Measurements from ENCODE around the gene CTNND2. TPM values are rescaled to one million over a fixed set of nuclear protein-coding genes. Genes with fewer than 3 reads are reported as not detected.
"Not testable (repeated sequence)": the region's sequence is repeated elsewhere in the genome, so short reads cannot be mapped to it uniquely, and the experiment has no call there.

The CTNND2 gene
- polyA plus RNA-seq, 1 of the 3 experiments (the other 2 are of a cell fraction), result not detected

DNA sequence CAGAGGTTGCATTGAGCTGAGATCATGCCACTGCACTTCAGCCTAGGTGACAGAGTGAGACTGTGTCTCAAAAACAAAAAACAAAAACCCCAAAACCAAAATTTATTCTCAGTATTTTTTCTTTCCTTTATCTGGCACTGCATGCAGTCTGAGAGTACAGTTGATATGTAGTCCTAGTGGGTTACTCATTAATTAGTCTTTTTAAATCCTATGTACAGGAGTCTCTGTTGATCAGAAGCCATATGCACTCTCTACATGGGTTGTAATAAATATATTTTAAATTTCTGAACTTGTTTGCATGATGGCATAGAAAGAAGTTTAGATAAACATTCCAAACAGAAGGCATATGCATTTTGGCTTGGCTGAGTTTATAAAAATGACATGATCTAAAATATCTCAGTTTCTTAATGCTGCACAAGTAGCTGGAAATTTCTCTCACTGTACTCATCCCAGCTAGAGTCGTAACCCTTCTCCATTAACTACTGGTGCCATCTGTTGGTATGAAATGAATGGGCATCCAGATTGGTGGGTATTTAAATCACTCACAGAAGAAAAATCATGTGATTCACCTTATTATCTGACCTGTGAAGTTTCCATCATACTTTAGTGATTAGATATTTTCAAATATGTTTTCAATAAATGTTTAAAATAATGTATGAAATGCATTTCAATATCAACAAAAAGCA is 284.8 kb downstream of the CTNND2 start (continued):
- TF ChIP-seq ELF1 (IDR thresholded peaks at IDR 0.05), result no peak

DNA sequence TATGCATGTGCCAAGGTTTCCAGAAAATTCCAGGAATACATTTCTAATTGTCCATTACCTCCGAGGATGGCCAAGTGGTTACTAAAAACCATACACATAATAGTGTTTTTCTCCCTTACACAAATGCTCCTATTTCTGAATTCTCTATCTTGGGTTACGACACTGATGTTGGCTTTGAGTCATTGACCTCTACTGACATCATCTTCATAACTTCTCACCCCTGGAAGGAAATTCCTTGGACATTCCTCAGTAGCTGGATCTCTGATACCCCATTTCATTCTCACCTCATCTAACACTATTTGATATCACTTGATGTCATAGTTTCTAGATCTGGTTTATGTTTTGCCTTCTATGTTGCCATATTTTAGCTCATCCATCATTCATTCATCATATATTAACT is 287.2 kb downstream of the CTNND2 start:
- H3K27me3 ChIP-seq (ENCODE audit: insufficient read depth), result no peaks in the 10 kb centered on the region
- no peaks in the 10 kb centered on the region for H3K9me3 ChIP-seq
- no peaks in the 10 kb centered on the region for H3K9me2 ChIP-seq
- no peaks in the 10 kb centered on the region for H3K4me1 ChIP-seq (ENCODE audit: control insufficient read depth in 1 of 2, insufficient read depth in 2 of 2, low read depth in 1 of 2, low read length in 1 of 2)
- H3K9ac ChIP-seq, result no peak overlapping the region
- ChIA-PET CTCF (no interaction called here), POLR2A (no interaction called here)
- H2AFZ ChIP-seq (ENCODE audit: low read depth), result no peak overlapping the region
- DNase-seq, result no peak
- no peak overlapping the region for H3K4me2 ChIP-seq
- TF ChIP-seq YY1 (IDR thresholded peaks at IDR 0.05; ENCODE audit: low read depth) (no peak), GABPA (IDR thresholded peaks at IDR 0.05; ENCODE audit: low read depth) (no peak)
- no peak overlapping the region for H3K4me3 ChIP-seq (ENCODE audit: low read depth in 2 of 2, low read length in 1 of 2)
- no peaks in the 10 kb centered on the region for H3K36me3 ChIP-seq (replicated peaks in 1 of 2; ENCODE audit: control insufficient read depth in 1 of 2, insufficient read depth in 2 of 2, low read length in 1 of 2)
- no peaks in the 10 kb centered on the region for H4K20me1 ChIP-seq (ENCODE audit: insufficient read depth)
- 3% methylated on average over 2 of the region's 2 CpGs for whole genome bisulfite sequencing (ENCODE audit: low lambda C conversion rate)
- no peaks in the 10 kb centered on the region for H3K79me2 ChIP-seq (ENCODE audit: insufficient read depth)
- H3K27ac ChIP-seq (ENCODE audit: low read depth in 2 of 2, low read length in 1 of 2), result no peak overlapping the region
- H3F3A ChIP-seq (replicated peaks; ENCODE audit: insufficient read depth), result no peaks in the 10 kb centered on the region

DNA sequence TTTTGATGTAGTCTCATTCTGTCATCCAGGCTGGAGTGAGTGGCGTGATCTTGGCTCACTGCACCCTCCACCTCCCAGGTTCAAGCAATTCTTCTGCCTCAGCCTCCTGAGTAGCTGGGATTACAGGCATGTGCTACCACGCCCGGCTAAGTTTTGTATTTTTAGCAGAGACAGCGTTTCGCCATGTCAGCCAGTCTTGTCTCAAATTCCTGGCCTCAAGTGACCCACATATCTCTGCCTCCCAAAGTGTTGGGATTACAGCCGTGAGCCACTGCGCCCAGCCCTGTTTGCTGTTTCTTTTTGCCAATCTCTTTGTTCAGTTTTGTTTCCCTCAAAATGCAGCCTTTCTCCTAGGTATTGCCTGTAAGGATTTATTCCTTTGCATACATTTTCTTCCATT is 287.6 kb downstream of the CTNND2 start:
- H3K9ac ChIP-seq; H2AFZ ChIP-seq (ENCODE audit: low read depth); DNase-seq; H3K4me3 ChIP-seq (ENCODE audit: low read depth in 2 of 2, low read length in 1 of 2); H3K27me3 ChIP-seq (ENCODE audit: insufficient read depth); H3K79me2 ChIP-seq (ENCODE audit: insufficient read depth); H4K20me1 ChIP-seq (ENCODE audit: insufficient read depth); POLR2A ChIA-PET; H3K9me2 ChIP-seq; H3F3A ChIP-seq (replicated peaks; ENCODE audit: insufficient read depth); CTCF ChIA-PET; H3K4me2 ChIP-seq; H3K27ac ChIP-seq (ENCODE audit: low read depth in 2 of 2, low read length in 1 of 2); H3K9me3 ChIP-seq; H3K36me3 ChIP-seq (replicated peaks in 1 of 2; ENCODE audit: control insufficient read depth in 1 of 2, insufficient read depth in 2 of 2, low read length in 1 of 2); H3K4me1 ChIP-seq (ENCODE audit: control insufficient read depth in 1 of 2, insufficient read depth in 2 of 2, low read depth in 1 of 2, low read length in 1 of 2): not testable (repeated sequence)
- WGBS (ENCODE audit: low lambda C conversion rate), result 18% methylated on average over 7 of the region's 7 CpGs

DNA sequence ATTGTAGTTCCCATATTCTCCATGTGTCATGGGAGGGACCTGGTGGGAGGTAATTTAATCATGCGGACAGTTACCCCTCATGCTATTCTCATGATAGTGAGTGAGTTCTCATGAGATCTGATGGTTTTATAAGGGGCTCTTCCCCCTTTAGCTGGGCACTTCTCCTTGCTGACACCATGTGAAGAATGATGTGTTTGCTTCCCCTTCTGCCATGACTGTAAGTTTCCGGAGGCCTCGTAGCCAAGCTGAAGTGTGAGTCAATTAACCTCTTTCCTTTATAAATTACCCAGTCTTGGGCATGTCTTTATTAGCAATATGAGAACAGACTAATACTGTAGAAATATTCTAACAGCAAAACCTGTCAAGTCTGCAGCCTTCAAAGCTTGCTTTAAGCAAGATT is 293.2 kb downstream of the CTNND2 start:
- Histone ChIP-seq H3K4me1 (ENCODE audit: control insufficient read depth in 1 of 2, insufficient read depth in 2 of 2, low read depth in 1 of 2, low read length in 1 of 2) (no peaks in the 10 kb centered on the region), H2AFZ (ENCODE audit: low read depth) (no peak overlapping the region), H3K9me3 (no peaks in the 10 kb centered on the region), H3K79me2 (ENCODE audit: insufficient read depth) (no peaks in the 10 kb centered on the region), H4K20me1 (ENCODE audit: insufficient read depth) (no peaks in the 10 kb centered on the region), H3F3A (replicated peaks; ENCODE audit: insufficient read depth) (no peaks in the 10 kb centered on the region), H3K4me3 (ENCODE audit: low read depth in 2 of 2, low read length in 1 of 2) (no peak overlapping the region), H3K36me3 (replicated peaks in 1 of 2; ENCODE audit: control insufficient read depth in 1 of 2, insufficient read depth in 2 of 2, low read length in 1 of 2) (no peaks in the 10 kb centered on the region), H3K9ac (no peak overlapping the region), H3K27ac (ENCODE audit: low read depth in 2 of 2, low read length in 1 of 2) (no peak overlapping the region), H3K4me2 (no peak overlapping the region), H3K9me2 (no peaks in the 10 kb centered on the region), H3K27me3 (ENCODE audit: insufficient read depth) (no peaks in the 10 kb centered on the region)
- 21% methylated on average over 3 of the region's 3 CpGs for WGBS (ENCODE audit: low lambda C conversion rate)
- CTCF ChIA-PET, result no interaction called here
- POLR2A ChIA-PET, result no interaction called here
- DNase-seq, result no peak
- TF ChIP-seq MXI1 (IDR thresholded peaks at IDR 0.05; ENCODE audit: low read depth, low read length), result no peak
- TF ChIP-seq TEAD4 (IDR thresholded peaks at IDR 0.05; ENCODE audit: borderline replicate concordance, insufficient read depth), result no peak
- TF ChIP-seq TCF12 (IDR thresholded peaks at IDR 0.05), result no peak
- TF ChIP-seq RFX5 (IDR thresholded peaks at IDR 0.05; ENCODE audit: low read length), result no peak
- TF ChIP-seq GATA2 (CRISPR knock-in tag; IDR thresholded peaks at IDR 0.05), result no peak
- TF ChIP-seq EZH2phosphoT487 (IDR thresholded peaks at IDR 0.05; ENCODE audit: borderline replicate concordance, low read depth), result no peak
- no peak for TF ChIP-seq FOXJ3 (CRISPR knock-in tag; IDR thresholded peaks at IDR 0.05)
- TF ChIP-seq RXRA (IDR thresholded peaks at IDR 0.05; ENCODE audit: borderline replicate concordance, low read depth), result no peak
- no peak for TF ChIP-seq EP300 (IDR thresholded peaks at IDR 0.05; ENCODE audit: borderline replicate concordance in 1 of 2, low read depth in 1 of 2, low read length in 1 of 2)
- no peak for TF ChIP-seq SIN3A (IDR thresholded peaks at IDR 0.05; ENCODE audit: borderline replicate concordance, low read depth, low read length)
- TF ChIP-seq, protein P1, sequence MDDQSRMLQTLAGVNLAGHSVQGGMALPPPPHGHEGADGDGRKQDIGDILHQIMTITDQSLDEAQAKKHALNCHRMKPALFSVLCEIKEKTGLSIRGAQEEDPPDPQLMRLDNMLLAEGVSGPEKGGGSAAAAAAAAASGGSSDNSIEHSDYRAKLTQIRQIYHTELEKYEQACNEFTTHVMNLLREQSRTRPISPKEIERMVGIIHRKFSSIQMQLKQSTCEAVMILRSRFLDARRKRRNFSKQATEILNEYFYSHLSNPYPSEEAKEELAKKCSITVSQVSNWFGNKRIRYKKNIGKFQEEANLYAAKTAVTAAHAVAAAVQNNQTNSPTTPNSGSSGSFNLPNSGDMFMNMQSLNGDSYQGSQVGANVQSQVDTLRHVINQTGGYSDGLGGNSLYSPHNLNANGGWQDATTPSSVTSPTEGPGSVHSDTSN (IDR thresholded peaks at IDR 0.05), result no peak
- no peak for TF ChIP-seq POLR2AphosphoS5 (IDR thresholded peaks at IDR 0.05; ENCODE audit: low read depth, low read length)
- TF ChIP-seq, protein P2, sequence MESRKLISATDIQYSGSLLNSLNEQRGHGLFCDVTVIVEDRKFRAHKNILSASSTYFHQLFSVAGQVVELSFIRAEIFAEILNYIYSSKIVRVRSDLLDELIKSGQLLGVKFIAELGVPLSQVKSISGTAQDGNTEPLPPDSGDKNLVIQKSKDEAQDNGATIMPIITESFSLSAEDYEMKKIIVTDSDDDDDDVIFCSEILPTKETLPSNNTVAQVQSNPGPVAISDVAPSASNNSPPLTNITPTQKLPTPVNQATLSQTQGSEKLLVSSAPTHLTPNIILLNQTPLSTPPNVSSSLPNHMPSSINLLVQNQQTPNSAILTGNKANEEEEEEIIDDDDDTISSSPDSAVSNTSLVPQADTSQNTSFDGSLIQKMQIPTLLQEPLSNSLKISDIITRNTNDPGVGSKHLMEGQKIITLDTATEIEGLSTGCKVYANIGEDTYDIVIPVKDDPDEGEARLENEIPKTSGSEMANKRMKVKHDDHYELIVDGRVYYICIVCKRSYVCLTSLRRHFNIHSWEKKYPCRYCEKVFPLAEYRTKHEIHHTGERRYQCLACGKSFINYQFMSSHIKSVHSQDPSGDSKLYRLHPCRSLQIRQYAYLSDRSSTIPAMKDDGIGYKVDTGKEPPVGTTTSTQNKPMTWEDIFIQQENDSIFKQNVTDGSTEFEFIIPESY (IDR thresholded peaks at IDR 0.05; ENCODE audit: borderline replicate concordance, low read depth), result no peak
- no peak for TF ChIP-seq NRF1 (IDR thresholded peaks at IDR 0.05; ENCODE audit: low read depth, low read length)

Measured in SK-N-SH (cell line).